Stimulated activated CD4-positive, alpha-beta T cell treated with anti-CD3 and anti-CD28 coated beads, Interleukin-2, amount 100 ng/mL, for 4 hours (primary cell): ENCODE measurements around the gene DPP4.
"Not testable (repeated sequence)": the region's sequence is repeated elsewhere in the genome, so short reads cannot be mapped to it uniquely, and the experiment has no call there.

Experiments
- DNase-seq: peaks from one replicate; pipeline ENCODE4 v3.0.0-alpha.2; 2020; ENCODE audit warnings: low read depth

Gene DPP4

GRCh38 chr2:161988589-161988988 is 85.4 kb downstream of the DPP4 start:
- no peak for DNase-seq

- no peak for DNase-seq
Measured at GRCh38 chr2:161987311-161987710, 86.7 kb downstream of the DPP4 start.

- DNase-seq = no peak
Measured at GRCh38 chr2:161983866-161984265, 90.1 kb downstream of the DPP4 start.

- no peak for DNase-seq
Measured at GRCh38 chr2:161983331-161983651, 90.7 kb downstream of the DPP4 start.

GRCh38 chr2:161982548-161983330 is 91.3 kb downstream of the DPP4 start:
- DNase-seq = no peak

GRCh38 chr2:161981679-161982250 is 92.2 kb downstream of the DPP4 start:
- no peak for DNase-seq

- DNase-seq = no peak
Measured at GRCh38 chr2:161980976-161981375, 93.0 kb downstream of the DPP4 start.

- no peak for DNase-seq
Measured at GRCh38 chr2:161979490-161979889, 94.5 kb downstream of the DPP4 start.

- not testable (repeated sequence) for DNase-seq
Measured at GRCh38 chr2:161977926-161978325, 96.1 kb downstream of the DPP4 start.

GRCh38 chr2:161976917-161977316 is 97.1 kb downstream of the DPP4 start:
- DNase-seq = no peak

- DNase-seq = no peak
Measured at GRCh38 chr2:161976295-161976694, 97.7 kb downstream of the DPP4 start.

- DNase-seq = no peak
Measured at GRCh38 chr2:161975813-161976160, 98.2 kb downstream of the DPP4 start.

GRCh38 chr2:161975062-161975812 is 98.8 kb downstream of the DPP4 start:
- DNase-seq = no peak

GRCh38 chr2:161974461-161974860 is 99.6 kb downstream of the DPP4 start:
- DNase-seq = no peak

- no peak for DNase-seq
Measured at GRCh38 chr2:161972866-161973265, 101.1 kb downstream of the DPP4 start.

- no peak for DNase-seq
Measured at GRCh38 chr2:161972232-161972631, 101.8 kb downstream of the DPP4 start.

- DNase-seq = no peak
Measured at GRCh38 chr2:161971551-161971950, 102.5 kb downstream of the DPP4 start.

GRCh38 chr2:161969159-161969558 is 104.9 kb downstream of the DPP4 start:
- no peak for DNase-seq

GRCh38 chr2:161965994-161966393 is 108.0 kb downstream of the DPP4 start:
- DNase-seq = no peak

GRCh38 chr2:161964160-161964559 is 109.9 kb downstream of the DPP4 start:
- DNase-seq = no peak

- DNase-seq = no peak
Measured at GRCh38 chr2:161962160-161962559, 111.9 kb downstream of the DPP4 start.

- no peak for DNase-seq
Measured at GRCh38 chr2:161961061-161961460, 113.0 kb downstream of the DPP4 start.

GRCh38 chr2:161956738-161957137 is 117.3 kb downstream of the DPP4 start:
- no peak for DNase-seq
